Subcutaneous adipose tissue (tissue), 4 donors: ENCODE results near the gene RHBDL1. TPM values are rescaled to one million over a fixed set of nuclear protein-coding genes. Genes with fewer than 3 reads are reported as not detected.

Experiments used
- CTCF ChIP-seq: fragments of 450-650 bp; IDR thresholded peaks from one replicate; pipeline ENCODE4 v1.5.1; 2016; ENCODE audit warnings: low read depth, mild to moderate bottlenecking, control low read depth, antibody characterized with exemption, moderate library complexity
- total RNA-seq, 4 donors: library from RNA; depleted of rRNA; stranded (reverse); fragments of >200 nt; gene quantifications; one replicate each; pipeline ENCODE4 v1.1.0, GENCODE V29; 2016

RHBDL1 gene
- total RNA-seq, 4 donors from 2014 or later = 0.66 to 1.7 (median 1.3) TPM; not detected in 1

GRCh38 chr16:638836-639235, 36.6 kb upstream of the RHBDL1 start:
- no peak for TF ChIP-seq CTCF

GRCh38 chr16:640614-641013, 34.9 kb upstream of the RHBDL1 start:
- TF ChIP-seq CTCF = no peak

- TF ChIP-seq CTCF = no peak
These were observed 33.9 kb upstream of the RHBDL1 start, which contains the start of gene MCRIP2 for GRCh38 chr16:641326-642188. MCRIP2 (plus strand) TSS chr16:641828; CDS start chr16:641992, 164 bp downstream.

GRCh38 chr16:642189-643049, 33.1 kb upstream of the RHBDL1 start:
- no peak for TF ChIP-seq CTCF

- no peak for TF ChIP-seq CTCF
These were observed 32.5 kb upstream of the RHBDL1 start for GRCh38 chr16:643050-643368.

GRCh38 chr16:644556-644955, 30.9 kb upstream of the RHBDL1 start:
- no peak for TF ChIP-seq CTCF
